HPDE6-E6E7 (cell line): ENCODE measurements around the gene ACSBG1.
"Not testable (repeated sequence)": the region's sequence is repeated elsewhere in the genome, so short reads cannot be mapped to it uniquely, and the experiment has no call there.

ENCODE experiments used
- DNase-seq: peaks from one replicate; pipeline ENCODE4 v3.0.0; 2011; ENCODE audit warnings: missing footprints; ENCODE audit errors: extremely low spot score

Gene ACSBG1

GRCh38 chr15:78167227-78167888 lies 67.0 kb downstream of the ACSBG1 start:
- DNase-seq, result no peak

GRCh38 chr15:78164010-78164409 lies 70.4 kb downstream of the ACSBG1 start:
- DNase-seq, result no peak

GRCh38 chr15:78162038-78162437 lies 72.3 kb downstream of the ACSBG1 start:
- DNase-seq, result no peak

- DNase-seq, result no peak
Measured at GRCh38 chr15:78159395-78159794, 75.0 kb downstream of the ACSBG1 start.

GRCh38 chr15:78157203-78157602 lies 77.2 kb downstream of the ACSBG1 start:
- DNase-seq, result no peak

GRCh38 chr15:78156653-78157052 lies 77.7 kb downstream of the ACSBG1 start:
- DNase-seq, result no peak

- DNase-seq, result no peak
Measured at GRCh38 chr15:78155355-78155939, 78.9 kb downstream of the ACSBG1 start.

GRCh38 chr15:78154955-78155354 lies 79.4 kb downstream of the ACSBG1 start:
- DNase-seq, result no peak

- not testable (repeated sequence) for DNase-seq
Measured at GRCh38 chr15:78151075-78151474, 83.3 kb downstream of the ACSBG1 start.

- DNase-seq, result no peak
Measured at GRCh38 chr15:78149805-78150751, 84.3 kb downstream of the ACSBG1 start.

- peak; percentile 86 for DNase-seq
Measured at GRCh38 chr15:78149068-78149804, 85.1 kb downstream of the ACSBG1 start, which contains the start of gene IDH3A. Gene IDH3A (plus strand): TSS chr15:78149362. CDS start chr15:78149404, 42 bp downstream.

GRCh38 chr15:78148392-78149067 lies 85.8 kb downstream of the ACSBG1 start:
- DNase-seq, result no peak

GRCh38 chr15:78147566-78147965 lies 86.8 kb downstream of the ACSBG1 start:
- DNase-seq, result no peak

GRCh38 chr15:78146425-78147154 lies 87.8 kb downstream of the ACSBG1 start:
- DNase-seq, result no peak

- DNase-seq, result no peak
Measured at GRCh38 chr15:78142332-78142731, 92.0 kb downstream of the ACSBG1 start.

- no peak for DNase-seq
Measured at GRCh38 chr15:78140292-78140691, 94.1 kb downstream of the ACSBG1 start.

- no peak for DNase-seq
Measured at GRCh38 chr15:78139578-78139977, 94.8 kb downstream of the ACSBG1 start.

- peak; percentile 68 for DNase-seq
Measured at GRCh38 chr15:78133801-78134200, 100.6 kb downstream of the ACSBG1 start.

- DNase-seq, result peak; percentile 61
Measured at GRCh38 chr15:78131295-78132061, 102.9 kb downstream of the ACSBG1 start, which contains the start of gene CIB2. Gene CIB2 (minus strand): TSS chr15:78131445. CDS start chr15:78131215, 230 bp downstream.
